ENCODE results near the gene F2R. TPM values are rescaled to one million over a fixed set of nuclear protein-coding genes. Genes with fewer than 3 reads are reported as not detected.

Gene F2R
- total and polyA plus RNA-seq, 2 of the 8 experiments (the other 6 are each of a cell fraction or from before 2014, with no cell fraction given) = 23.8 to 29.1 TPM

DNA sequence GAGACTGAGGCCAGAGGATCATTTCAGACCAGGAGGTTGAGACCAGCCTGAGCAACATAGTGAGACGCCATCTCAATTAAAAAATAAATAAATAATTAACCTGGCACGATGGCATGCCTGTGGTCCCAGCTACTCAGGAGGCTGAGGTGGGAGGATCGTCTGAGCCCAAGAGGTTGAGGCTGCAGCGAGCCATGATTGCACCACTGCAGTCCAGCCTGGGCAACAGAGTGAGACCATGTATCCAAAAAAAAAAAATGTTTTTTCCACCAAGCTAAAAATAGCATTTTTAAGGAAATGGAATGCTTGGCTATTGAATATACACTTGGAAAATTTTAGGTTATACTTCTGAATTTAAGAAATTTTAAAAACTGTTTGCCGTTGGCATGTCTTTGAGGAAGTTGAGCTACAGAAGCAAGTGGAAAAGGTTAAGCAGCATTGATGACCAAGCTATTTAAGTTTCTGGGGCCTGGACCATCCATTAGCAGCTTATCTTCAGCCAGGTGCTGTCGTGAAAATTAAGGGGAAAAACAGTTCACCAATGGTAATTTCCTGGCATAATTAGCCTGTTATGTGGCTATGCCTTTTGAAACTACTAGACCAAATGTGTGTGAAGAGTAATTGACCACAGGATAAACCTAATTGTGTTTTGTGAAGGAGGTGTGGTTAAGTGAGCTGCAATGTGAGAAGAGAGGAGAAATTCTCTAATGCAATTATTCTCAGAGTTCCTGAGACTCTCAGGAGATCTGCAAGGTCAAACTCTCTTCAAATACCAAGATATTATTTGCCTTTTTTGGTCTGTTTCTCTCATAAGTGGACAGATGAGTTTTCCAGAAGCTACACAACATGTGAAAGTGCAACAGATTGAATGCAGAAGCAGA lies 21.0 kb downstream of the F2R start:
- 92% methylated on average over 6 of the region's 6 CpGs; no CpG with 5 or more reads in 1 of the 2 experiments for WGBS, 2 experiments (ENCODE audit: extremely low coverage in 1 of 2, insufficient coverage in 1 of 2, insufficient read length in 1 of 2, insufficient replicate concordance in 2 of 2, low coverage in 1 of 2, low lambda C conversion rate in 2 of 2, missing lambda C conversion rate in 1 of 2)
- Histone ChIP-seq H3K9ac (replicated peaks in 1 of 4; ENCODE audit: extremely low read depth in 1 of 4, low read depth in 3 of 4, low read length in 3 of 4) (no peak overlapping the region), H3K27ac (ENCODE audit: low read depth, low read length) (no peak overlapping the region), H3K36me3 (ENCODE audit: control insufficient read depth in 2 of 4, insufficient read depth in 4 of 4, low read length in 3 of 4) (peaks cover 0 to 16% (median 8%) of the 10 kb centered on the region in 4 experiments; a peak in 5 of 8 replicates), H4K91ac (replicated peaks; ENCODE audit: insufficient read length, low read length) (no peak overlapping the region), H3K4me3 (ENCODE audit: extremely low read depth in 1 of 4, insufficient read depth in 2 of 4, low read depth in 3 of 4, low read length in 4 of 4) (no peak overlapping the region), H2BK5ac (ENCODE audit: low read depth, low read length) (no peak overlapping the region), H3K23ac (ENCODE audit: insufficient read length) (no peak overlapping the region), H3K27me3 (replicated peaks in 1 of 4; ENCODE audit: control insufficient read depth in 3 of 4, extremely low read depth in 1 of 4, insufficient read depth in 3 of 4, low read length in 3 of 4) (no peaks in the 10 kb centered on the region), H2BK20ac (ENCODE audit: low read length) (no peak overlapping the region), H3K4me1 (replicated peaks in 1 of 4; ENCODE audit: control insufficient read depth in 3 of 4, insufficient read depth in 4 of 4, low read length in 3 of 4) (peaks cover 0 to 3% (median 0%) of the 10 kb centered on the region in 4 experiments; a peak in 1 of 7 replicates), H3K79me2 (ENCODE audit: control insufficient read depth in 1 of 2, insufficient read depth in 2 of 2, low read length in 2 of 2) (no peaks in the 10 kb centered on the region), H4K8ac (ENCODE audit: extremely low read depth, insufficient read depth, low read length) (no peak overlapping the region), H4K5ac (ENCODE audit: insufficient read length, low read depth, low read length) (no peak overlapping the region), H3K56ac (replicated peaks; ENCODE audit: insufficient read length, low read depth, low read length) (no peak overlapping the region), H3K4me2 (ENCODE audit: insufficient read depth in 1 of 2, low read depth in 2 of 2, low read length in 2 of 2) (no peak overlapping the region), H2AFZ (ENCODE audit: low read length) (no peak overlapping the region), H3K23me2 (ENCODE audit: low read depth, low read length) (no peaks in the 10 kb centered on the region), H4K20me1 (replicated peaks in 1 of 2; ENCODE audit: control insufficient read depth in 1 of 2, insufficient read depth in 2 of 2, low read length in 2 of 2) (peaks cover 4 to 9% of the 10 kb centered on the region in 2 experiments), H3K9me3 (ENCODE audit: insufficient read depth in 2 of 2, low read depth in 1 of 2, low read length in 1 of 2) (no peaks in the 10 kb centered on the region), H2BK15ac (ENCODE audit: low read length) (no peak overlapping the region), H3K14ac (ENCODE audit: insufficient read length) (no peak overlapping the region), H2AK5ac (ENCODE audit: low read depth, low read length) (no peak overlapping the region), H2BK12ac (ENCODE audit: low read depth, low read length) (no peak overlapping the region), H3K18ac (ENCODE audit: extremely low read depth, low read length) (no peak overlapping the region), H3K4ac (replicated peaks; ENCODE audit: insufficient read length, low read depth, low read length) (no peak overlapping the region), H2BK120ac (replicated peaks; ENCODE audit: low read depth, low read length) (no peak overlapping the region), H3K79me1 (ENCODE audit: low read depth, low read length) (no peaks in the 10 kb centered on the region; the same call in 1 of the 2 replicates)
- no peak for DNase-seq (ENCODE audit: low read depth in 1 of 2, low spot score in 2 of 2)
- FAIRE-seq = no peak
- POLR2A ChIA-PET (ENCODE audit: partially characterized antibody) = interaction anchor here (0.6 to 1.5 kb wide), 4 partner anchors 9 to 82 kb away, joined by 3 to 6 read pairs (median 4); partner anchors contain the start of gene F2RL1
- no peak for TF ChIP-seq CBX8 (IDR thresholded peaks at IDR 0.05; ENCODE audit: borderline replicate concordance, low read depth, low read length)
- TF ChIP-seq FOSL1 (IDR thresholded peaks at IDR 0.05; ENCODE audit: insufficient read depth, low read depth, low read length) = no peak
- no peak for TF ChIP-seq SP1 (IDR thresholded peaks at IDR 0.05; ENCODE audit: low read depth, low read length)
- TF ChIP-seq KDM1A (IDR thresholded peaks at IDR 0.05; ENCODE audit: borderline replicate concordance, low read length) = no peak
- CTCF ChIA-PET (ENCODE audit: partially characterized antibody) = interaction anchor here (1.1 to 2.0 kb wide), 5 partner anchors 9 to 38 kb away, joined by 3 to 7 read pairs (median 5); no protein-coding TSS in a partner anchor

Measured in H1 (cell line).